Measurements from ENCODE around the gene PPIG.

DNA sequence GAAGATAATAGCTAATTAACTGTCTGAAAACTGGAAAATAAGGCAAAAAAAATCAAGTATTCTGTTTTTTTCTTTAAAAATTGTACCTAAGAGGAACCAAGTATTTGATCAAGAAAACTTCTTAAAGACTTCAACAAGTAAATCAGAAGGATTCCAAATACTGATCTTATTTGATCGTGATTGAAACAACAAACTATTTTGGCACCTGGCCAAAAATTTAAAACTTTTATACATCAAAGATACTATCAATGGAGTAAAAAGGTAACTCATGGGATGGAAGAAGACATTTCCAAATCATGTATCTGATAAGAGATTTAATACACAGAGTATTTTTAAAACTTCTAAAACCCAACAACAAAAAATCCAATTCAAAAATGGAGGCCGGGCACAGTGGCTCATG, 63.3 kb downstream of the PPIG start:
- no peak for TF ChIP-seq GATA2 (IDR thresholded peaks at IDR 0.05; ENCODE audit: low read depth, low read length)
- TF ChIP-seq GATA3 (IDR thresholded peaks at IDR 0.05; ENCODE audit: low read depth, low read length): no peak

Measured in SH-SY5Y (cell line).